GM21717 (cell line): ENCODE measurements around the gene RNF19B.

Experiments
- ATAC-seq: cut with Tn5 transposase; IDR thresholded peaks from one replicate; pipeline ENCODE4 v1.9.1; 2021; ENCODE audit warnings: mild to moderate bottlenecking, moderate library complexity; ENCODE audit not compliant: unreplicated experiment

RNF19B gene

GRCh38 chr1:32969566-32969965 lies 5.0 kb upstream of the RNF19B start:
- ATAC-seq = no peak

- no peak for ATAC-seq
Observed at GRCh38 chr1:32967888-32968568, 3.4 kb upstream of the RNF19B start.

GRCh38 chr1:32966900-32967299 lies 2.3 kb upstream of the RNF19B start:
- ATAC-seq = no peak

- no peak for ATAC-seq
Observed at GRCh38 chr1:32965251-32965747, 690 bp upstream of the RNF19B start.

- peak; percentile 24 for ATAC-seq
Observed at GRCh38 chr1:32963746-32964460, 706 bp downstream of the RNF19B start.

GRCh38 chr1:32962248-32962896 lies 2.2 kb downstream of the RNF19B start:
- ATAC-seq = no peak

GRCh38 chr1:32960819-32961355 lies 3.7 kb downstream of the RNF19B start:
- no peak for ATAC-seq

GRCh38 chr1:32960342-32960741 lies 4.3 kb downstream of the RNF19B start:
- no peak for ATAC-seq

GRCh38 chr1:32958827-32959226 lies 5.8 kb downstream of the RNF19B start:
- no peak for ATAC-seq

- no peak for ATAC-seq
Observed at GRCh38 chr1:32957017-32957416, 7.6 kb downstream of the RNF19B start.

- ATAC-seq = no peak
Observed at GRCh38 chr1:32954168-32954567, 10.4 kb downstream of the RNF19B start.

- ATAC-seq = no peak
Observed at GRCh38 chr1:32953495-32953894, 11.1 kb downstream of the RNF19B start.

GRCh38 chr1:32949519-32949918 lies 15.1 kb downstream of the RNF19B start:
- no peak for ATAC-seq

GRCh38 chr1:32948905-32949304 lies 15.7 kb downstream of the RNF19B start:
- ATAC-seq = no peak

GRCh38 chr1:32948390-32948722 lies 16.3 kb downstream of the RNF19B start:
- ATAC-seq = no peak

- no peak for ATAC-seq
Observed at GRCh38 chr1:32947669-32948389, 16.8 kb downstream of the RNF19B start.

- no peak for ATAC-seq
Observed at GRCh38 chr1:32946413-32946812, 18.2 kb downstream of the RNF19B start.

- ATAC-seq = no peak
Observed at GRCh38 chr1:32944180-32944579, 20.4 kb downstream of the RNF19B start.

- no peak for ATAC-seq
Observed at GRCh38 chr1:32939655-32940371, 24.8 kb downstream of the RNF19B start.

GRCh38 chr1:32937061-32937460 lies 27.5 kb downstream of the RNF19B start:
- ATAC-seq = no peak
